GM10847 (cell line): Measurements from ENCODE around the gene RSAD1.

Experiments
- POLR2A ChIP-seq: IDR thresholded peaks from 2 replicates; pipeline ENCODE4 v1.6.1; 2011; ENCODE audit not compliant: insufficient read length; ENCODE audit errors: extremely low read depth

The RSAD1 gene

DNA sequence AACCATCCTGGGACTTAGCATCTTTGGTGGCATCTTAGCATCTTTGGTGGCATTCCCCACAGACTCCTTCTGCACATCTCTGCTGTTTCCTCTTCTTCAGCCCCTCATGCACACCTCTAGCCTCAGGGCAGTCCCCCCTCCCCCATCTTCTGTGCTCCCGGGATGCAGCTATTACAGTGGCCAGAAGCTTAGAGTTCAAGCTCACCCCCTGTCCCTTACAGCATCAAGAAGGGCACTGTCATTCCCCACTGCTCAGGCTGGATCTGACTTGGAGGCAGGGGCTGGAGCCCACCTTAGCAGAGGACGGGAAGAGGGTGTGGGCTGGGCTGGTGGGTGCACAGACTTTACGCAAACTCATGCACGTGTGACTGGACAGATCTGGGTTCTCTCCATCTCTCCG lies 54.5 kb downstream of the RSAD1 start:
- no peak for TF ChIP-seq POLR2A

DNA sequence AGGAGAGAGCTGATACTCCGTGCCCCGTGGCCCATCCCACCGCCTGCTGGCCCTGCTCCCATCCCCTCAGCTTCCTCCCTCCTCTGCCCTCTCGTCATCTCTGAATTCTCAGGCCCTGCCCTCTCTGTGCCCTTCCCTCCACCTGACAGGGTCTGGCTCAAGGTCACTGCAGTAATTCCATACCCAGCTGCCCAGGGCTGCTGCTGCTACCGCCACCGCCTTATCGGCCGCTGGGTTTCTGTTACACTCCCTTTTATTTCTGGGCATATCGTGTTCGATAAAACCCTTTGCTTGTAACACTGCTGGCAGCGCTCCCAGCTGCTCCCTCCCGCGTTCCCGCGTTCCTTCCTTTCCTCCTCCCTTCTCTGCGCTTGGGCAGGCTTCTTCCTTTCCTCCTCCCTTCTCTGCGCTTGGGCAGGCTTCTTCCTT lies 55.1 kb downstream of the RSAD1 start:
- TF ChIP-seq POLR2A: no peak

DNA sequence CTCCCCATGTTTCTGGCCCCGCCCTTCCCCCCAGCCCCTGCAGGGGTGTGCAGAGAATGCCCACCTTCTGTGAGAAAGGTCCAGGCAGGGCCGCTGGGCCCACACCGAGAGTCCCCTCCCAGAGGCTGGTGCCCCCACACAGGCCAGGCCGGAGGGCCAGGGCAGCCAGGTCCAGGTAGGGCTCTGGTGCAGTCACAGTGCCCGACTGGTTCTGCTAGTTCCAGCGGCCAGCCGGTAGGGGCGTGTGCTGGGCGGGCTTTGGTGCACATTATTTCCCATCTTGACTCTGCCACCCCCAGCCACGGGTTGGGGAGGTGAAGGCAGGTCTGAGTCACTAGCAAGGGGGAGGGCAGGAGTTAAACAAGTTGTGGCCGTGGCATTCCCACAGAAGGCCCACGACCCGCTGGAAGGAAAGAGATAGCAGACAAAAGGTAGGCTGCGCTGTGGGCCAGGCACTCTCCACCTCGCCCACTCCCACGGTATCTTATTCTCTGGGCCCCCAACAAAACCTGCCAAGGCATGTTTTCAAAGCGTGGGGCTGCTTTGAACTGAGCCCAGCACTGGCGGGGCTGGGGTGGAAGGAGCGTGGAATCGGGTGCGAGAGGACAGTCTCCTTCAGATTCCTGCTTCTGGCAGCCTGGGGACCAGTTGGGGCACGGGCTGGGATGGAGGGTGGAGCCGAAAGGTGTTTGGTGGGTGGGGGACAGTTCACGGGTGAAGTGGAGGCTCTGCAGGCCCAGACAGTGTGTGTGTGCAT lies 55.7 kb downstream of the RSAD1 start:
- no peak for TF ChIP-seq POLR2A

DNA sequence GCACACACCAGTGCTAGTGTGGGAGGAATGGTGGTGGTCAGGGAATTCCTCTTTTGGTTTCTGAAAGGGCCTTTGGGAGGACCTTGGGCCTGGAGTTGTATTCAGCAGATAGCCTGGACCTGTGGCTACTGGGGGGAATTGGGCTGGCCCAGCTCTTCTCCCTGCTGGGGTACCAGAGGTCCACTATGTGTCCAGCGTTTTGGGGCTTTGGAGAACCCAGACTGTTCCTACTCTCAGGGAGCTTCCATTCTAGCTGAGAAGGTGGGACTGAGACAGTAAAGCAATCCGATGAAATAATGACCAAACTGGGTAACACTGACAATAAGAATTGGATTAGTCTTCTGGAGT lies 56.3 kb downstream of the RSAD1 start:
- TF ChIP-seq POLR2A: no peak

DNA sequence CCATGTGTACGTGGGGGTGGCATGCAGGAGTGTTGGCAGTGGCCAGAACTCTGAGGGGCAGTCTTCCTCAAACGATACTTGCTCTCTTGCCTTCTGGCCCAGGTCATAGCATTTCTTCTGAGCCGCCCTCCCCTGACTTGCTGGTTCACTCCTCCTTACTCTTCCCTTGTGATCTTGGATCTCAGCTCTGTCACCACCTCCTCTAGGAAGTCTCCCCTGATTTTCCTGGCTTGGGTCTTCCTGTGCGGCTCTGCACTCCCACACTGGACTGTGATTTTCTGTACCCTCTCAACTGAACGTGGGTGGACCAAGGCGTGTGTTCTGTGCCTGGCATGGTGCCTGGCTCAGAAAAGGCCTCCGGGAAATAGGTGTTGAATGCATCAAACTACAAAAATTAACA lies 56.7 kb downstream of the RSAD1 start:
- no peak for TF ChIP-seq POLR2A
